GM12891 (cell line): Measurements from ENCODE around the gene METAP1D.

Experiments
- POLR2A ChIP-seq: IDR thresholded peaks from 2 replicates; pipeline ENCODE4 v1.6.1; 2011; ENCODE audit warnings: low read depth, low read length, control low read depth
- POLR2AphosphoS5 ChIP-seq: IDR thresholded peaks from 2 replicates; pipeline ENCODE4 v1.6.1; 2011; ENCODE audit warnings: low read depth, low read length, control low read depth
- POU2F2 ChIP-seq: IDR thresholded peaks from 2 replicates; pipeline ENCODE4 v1.6.1; 2011; ENCODE audit warnings: low read depth, mild to moderate bottlenecking, control low read depth, low read length, moderate library complexity
- SPI1 ChIP-seq: IDR thresholded peaks from 2 replicates; pipeline ENCODE4 v1.6.1; 2011; ENCODE audit warnings: low read depth, low read length, control low read depth
- TAF1 ChIP-seq: IDR thresholded peaks from 2 replicates; pipeline ENCODE4 v1.6.1; 2011; ENCODE audit warnings: low read depth, low read length, control low read depth

GRCh38 chr2:172098287-172098649, 98.5 kb downstream of the METAP1D start:
- TF ChIP-seq POLR2A, result no peak
- no peak for TF ChIP-seq TAF1
- TF ChIP-seq POLR2AphosphoS5, result no peak
- no peak for TF ChIP-seq POU2F2
- no peak for TF ChIP-seq SPI1
